Liver (tissue), 3 donors: ENCODE measurements around the gene ACSBG1.

Experiments
- CTCF ChIP-seq: fragments of 150-350 bp; IDR thresholded peaks from 2 replicates; pipeline ENCODE4 v1.5.1; 2017; ENCODE audit warnings: improper control_type of control experiment, low read depth, low read length; ENCODE audit not compliant: missing input control
- FOXA1 ChIP-seq: IDR thresholded peaks from 2 replicates; pipeline ENCODE4 v1.6.1; 2016; ENCODE audit warnings: antibody characterized with exemption
- JUND ChIP-seq, 2 donors: IDR thresholded peaks; 2 replicates each; pipeline ENCODE4 v1.6.1; 2016; ENCODE audit warnings: antibody characterized with exemption in 2 of 2
- TAF1 ChIP-seq: conservative IDR thresholded peaks from 2 replicates; pipeline ENCODE4 v1.6.1; 2016; ENCODE audit warnings: antibody characterized with exemption, mild to moderate bottlenecking
- TF ChIP-seq, protein P1 (sequence below): IDR thresholded peaks from 2 replicates; pipeline ENCODE4 v1.6.1; 2016; ENCODE audit warnings: antibody characterized with exemption, mild to moderate bottlenecking
- TF ChIP-seq, protein P2 (sequence below): IDR thresholded peaks from 2 replicates; pipeline ENCODE4 v1.6.1; 2016; ENCODE audit warnings: antibody characterized with exemption
- donor health status: healthy.
- donor health status: healthy.

DNA sequence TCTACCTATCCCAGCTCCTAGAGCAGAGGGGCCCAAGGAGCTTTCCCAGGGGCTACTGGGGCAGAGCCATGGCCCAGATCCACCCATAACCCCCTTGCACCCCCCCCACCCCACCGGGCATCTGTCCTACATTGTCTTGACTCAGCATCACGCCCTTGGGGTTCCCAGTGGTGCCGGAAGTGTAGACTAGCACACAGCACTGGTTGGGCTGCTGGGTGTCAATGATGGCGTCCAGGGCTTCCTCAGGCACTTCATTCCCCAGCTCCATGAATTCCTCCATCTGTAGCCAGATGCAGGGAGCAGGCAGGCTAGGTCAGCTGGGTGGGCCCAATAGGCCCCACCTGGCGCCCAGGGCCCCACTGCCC is 52.0 kb downstream of the ACSBG1 start:
- TF ChIP-seq CTCF = no peak
- no peak for TF ChIP-seq JUND (IDR thresholded peaks at IDR 0.05)
- no peak for TF ChIP-seq FOXA1
- TF ChIP-seq, protein P1, sequence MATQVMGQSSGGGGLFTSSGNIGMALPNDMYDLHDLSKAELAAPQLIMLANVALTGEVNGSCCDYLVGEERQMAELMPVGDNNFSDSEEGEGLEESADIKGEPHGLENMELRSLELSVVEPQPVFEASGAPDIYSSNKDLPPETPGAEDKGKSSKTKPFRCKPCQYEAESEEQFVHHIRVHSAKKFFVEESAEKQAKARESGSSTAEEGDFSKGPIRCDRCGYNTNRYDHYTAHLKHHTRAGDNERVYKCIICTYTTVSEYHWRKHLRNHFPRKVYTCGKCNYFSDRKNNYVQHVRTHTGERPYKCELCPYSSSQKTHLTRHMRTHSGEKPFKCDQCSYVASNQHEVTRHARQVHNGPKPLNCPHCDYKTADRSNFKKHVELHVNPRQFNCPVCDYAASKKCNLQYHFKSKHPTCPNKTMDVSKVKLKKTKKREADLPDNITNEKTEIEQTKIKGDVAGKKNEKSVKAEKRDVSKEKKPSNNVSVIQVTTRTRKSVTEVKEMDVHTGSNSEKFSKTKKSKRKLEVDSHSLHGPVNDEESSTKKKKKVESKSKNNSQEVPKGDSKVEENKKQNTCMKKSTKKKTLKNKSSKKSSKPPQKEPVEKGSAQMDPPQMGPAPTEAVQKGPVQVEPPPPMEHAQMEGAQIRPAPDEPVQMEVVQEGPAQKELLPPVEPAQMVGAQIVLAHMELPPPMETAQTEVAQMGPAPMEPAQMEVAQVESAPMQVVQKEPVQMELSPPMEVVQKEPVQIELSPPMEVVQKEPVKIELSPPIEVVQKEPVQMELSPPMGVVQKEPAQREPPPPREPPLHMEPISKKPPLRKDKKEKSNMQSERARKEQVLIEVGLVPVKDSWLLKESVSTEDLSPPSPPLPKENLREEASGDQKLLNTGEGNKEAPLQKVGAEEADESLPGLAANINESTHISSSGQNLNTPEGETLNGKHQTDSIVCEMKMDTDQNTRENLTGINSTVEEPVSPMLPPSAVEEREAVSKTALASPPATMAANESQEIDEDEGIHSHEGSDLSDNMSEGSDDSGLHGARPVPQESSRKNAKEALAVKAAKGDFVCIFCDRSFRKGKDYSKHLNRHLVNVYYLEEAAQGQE = no peak
- TF ChIP-seq TAF1 = no peak
- TF ChIP-seq, protein P2, sequence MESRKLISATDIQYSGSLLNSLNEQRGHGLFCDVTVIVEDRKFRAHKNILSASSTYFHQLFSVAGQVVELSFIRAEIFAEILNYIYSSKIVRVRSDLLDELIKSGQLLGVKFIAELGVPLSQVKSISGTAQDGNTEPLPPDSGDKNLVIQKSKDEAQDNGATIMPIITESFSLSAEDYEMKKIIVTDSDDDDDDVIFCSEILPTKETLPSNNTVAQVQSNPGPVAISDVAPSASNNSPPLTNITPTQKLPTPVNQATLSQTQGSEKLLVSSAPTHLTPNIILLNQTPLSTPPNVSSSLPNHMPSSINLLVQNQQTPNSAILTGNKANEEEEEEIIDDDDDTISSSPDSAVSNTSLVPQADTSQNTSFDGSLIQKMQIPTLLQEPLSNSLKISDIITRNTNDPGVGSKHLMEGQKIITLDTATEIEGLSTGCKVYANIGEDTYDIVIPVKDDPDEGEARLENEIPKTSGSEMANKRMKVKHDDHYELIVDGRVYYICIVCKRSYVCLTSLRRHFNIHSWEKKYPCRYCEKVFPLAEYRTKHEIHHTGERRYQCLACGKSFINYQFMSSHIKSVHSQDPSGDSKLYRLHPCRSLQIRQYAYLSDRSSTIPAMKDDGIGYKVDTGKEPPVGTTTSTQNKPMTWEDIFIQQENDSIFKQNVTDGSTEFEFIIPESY = no peak
